Stimulated activated CD4-positive, alpha-beta T cell treated with anti-CD3 and anti-CD28 coated beads, TNF-alpha, amount 100 ng/mL, for 24 hours (primary cell): ENCODE measurements around the gene ATP5PD.
"Not testable (repeated sequence)": the region's sequence is repeated elsewhere in the genome, so short reads cannot be mapped to it uniquely, and the experiment has no call there.

Source experiments
- DNase-seq, 3 experiments: peaks; one replicate each; pipeline ENCODE4 v3.0.0-alpha.2; 2020; ENCODE audit warnings: low read depth in 3 of 3

ATP5PD gene

DNA sequence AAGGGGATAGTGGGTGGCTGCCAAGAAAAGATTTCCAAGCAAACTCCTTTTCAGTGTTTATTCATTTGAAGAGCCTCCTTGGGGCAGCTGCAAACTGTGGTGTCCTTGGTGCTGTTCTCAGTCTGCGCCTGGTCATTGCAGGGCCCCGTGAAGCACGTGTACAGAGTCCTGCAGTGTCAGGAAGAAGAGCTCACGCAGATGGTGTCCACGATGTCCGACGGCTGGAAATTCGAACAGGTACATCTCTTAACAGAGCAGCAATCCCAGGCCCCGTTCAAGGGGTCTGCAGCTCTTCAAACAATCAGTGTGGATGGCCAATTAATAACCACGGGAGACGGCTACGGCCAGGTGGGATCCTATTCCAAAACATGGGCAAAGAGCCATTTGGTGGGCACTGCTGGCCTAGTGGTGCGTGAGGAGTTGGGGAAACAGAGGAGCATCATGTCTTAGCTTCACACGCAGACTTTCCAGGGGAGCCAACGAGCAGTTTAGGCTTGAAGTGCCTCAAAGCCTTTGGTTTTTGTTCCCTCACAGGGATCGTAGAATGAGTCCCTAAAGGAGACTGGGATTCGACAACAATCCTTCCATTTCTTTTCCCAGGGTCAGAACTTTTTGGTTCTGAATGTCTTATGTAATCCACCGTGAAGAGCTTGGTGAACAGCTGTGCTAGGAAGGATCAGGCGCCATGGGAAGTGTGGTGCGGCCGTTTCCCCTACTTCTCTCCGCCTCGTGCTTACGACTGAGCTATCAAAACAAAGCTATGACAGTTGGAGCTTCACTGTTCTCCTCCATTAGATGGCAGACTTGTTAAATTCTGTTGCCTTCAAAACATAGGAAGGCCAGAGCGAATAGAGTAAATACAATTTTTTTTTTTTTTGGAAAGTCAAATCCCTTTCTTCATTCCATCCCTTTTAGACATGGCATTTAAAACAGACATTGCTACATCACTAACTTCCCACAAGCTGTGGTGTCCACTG lies 12.9 kb upstream of the ATP5PD start:
- DNase-seq: no peak

DNA sequence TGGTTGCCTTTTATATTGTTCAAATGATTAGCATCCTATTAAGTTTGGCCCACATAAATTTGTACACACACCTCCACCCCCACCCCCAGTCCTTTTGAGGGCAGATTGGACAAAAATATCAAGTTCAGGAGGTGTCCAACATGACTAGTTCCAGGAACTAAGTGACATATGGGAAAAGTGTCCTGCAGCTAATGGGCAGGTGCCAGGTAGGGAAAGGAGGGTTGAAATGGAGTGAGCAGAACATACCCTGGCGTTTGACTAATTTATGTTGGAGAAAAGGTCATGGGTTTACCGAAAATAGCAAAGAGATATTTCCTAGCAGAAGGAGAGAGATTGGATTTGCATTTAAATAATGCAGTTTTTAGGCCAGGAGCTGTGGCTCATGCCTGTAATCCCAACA lies 5.2 kb upstream of the ATP5PD start:
- DNase-seq: no peak

DNA sequence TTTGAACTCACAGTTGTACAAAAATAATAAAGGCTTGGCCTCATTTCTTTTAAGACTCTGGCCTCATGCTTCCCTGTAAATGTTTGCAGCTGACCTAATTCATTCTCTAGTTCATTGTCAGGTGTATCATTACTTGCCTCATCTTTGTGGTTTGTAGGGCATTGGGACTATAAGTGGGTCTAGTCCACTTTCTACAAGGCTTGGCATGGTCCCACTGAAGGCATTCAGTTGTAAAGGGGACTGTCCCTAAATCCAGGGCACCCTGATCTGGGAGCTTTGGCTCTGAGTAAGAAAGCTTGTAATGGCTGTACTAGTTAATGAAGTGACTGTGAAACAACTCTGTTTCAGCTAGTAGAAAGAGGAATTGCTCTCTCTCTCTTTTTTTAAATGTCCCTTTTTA lies 2.9 kb upstream of the ATP5PD start:
- no peak for DNase-seq

DNA sequence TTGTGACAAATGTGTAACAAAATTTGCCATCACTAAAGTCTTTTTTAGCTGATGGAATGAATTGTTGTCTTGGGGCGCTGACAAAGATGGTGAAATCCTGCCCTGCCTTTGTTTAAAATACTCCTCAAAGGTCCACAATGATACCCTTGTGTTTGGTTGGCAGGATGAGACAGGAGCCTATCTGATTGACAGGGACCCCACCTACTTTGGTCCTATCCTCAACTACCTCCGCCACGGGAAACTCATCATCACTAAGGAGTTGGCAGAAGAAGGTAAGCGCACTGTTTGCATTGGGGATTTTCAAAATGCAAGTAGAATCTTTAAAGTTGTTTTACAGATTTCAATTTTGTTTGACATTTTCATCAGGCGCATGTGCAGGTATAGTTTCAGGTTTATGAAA lies 2.3 kb upstream of the ATP5PD start:
- no peak for DNase-seq

DNA sequence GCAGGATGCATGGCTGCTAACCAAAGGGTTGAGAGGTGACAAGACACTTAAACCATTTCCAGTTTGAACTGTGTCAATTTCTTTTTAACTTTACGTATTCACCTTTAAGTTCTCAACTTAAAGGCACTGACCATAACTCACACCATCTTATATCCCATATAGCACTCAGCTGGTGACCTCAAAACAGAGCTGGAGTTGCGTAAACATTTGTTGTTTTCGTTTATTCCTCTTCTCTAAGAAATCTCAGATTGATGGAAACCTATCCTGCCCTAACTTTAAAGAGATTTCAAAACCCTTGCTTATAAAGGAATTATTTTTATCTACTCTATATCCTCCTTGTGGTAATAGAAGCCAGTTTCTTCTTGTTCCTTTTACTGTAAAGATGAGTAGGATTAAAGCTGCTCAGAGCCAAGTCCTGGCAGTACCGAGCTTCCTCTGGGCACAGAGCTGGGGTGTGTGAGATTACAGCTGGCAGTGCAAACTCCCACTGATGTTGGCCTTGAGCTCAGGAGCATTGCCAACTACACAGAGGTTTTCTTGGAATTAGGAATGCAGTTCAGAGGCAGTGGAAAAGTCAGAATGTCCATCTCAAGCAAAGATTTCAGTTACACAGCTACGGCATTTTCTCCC lies 1.6 kb upstream of the ATP5PD start:
- no peak for DNase-seq

DNA sequence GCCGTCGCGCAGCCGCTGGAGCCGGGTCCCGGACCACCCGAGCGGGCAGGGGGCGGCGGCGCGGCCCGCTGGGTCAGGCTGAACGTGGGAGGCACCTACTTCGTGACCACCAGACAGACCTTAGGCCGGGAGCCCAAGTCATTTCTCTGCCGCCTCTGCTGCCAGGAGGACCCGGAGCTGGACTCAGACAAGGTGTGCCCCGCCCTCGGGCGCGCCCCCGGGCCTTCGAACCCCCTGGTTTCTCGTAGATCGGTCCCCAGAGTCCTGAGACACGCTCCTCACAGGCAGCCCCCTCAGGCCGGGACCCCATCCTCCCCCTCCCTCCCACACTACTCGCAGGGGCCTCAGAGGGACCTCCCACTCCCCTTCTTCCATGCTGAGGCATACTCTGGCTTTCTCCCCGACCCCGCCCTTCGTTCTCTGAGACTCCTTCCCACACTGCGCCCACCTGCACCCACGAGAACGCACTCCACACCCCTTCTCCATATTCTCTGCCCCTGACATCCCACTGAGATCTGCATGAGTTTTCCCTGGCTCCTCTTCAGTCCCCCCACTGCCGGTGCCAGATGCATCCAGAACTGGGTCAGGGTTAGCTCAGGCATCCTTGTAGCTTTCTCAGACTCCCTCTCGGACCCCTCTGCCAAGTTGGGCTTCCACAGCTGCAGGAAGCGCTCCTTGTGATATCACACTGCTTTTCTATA lies 779 bp upstream of the ATP5PD start:
- DNase-seq: no peak

DNA sequence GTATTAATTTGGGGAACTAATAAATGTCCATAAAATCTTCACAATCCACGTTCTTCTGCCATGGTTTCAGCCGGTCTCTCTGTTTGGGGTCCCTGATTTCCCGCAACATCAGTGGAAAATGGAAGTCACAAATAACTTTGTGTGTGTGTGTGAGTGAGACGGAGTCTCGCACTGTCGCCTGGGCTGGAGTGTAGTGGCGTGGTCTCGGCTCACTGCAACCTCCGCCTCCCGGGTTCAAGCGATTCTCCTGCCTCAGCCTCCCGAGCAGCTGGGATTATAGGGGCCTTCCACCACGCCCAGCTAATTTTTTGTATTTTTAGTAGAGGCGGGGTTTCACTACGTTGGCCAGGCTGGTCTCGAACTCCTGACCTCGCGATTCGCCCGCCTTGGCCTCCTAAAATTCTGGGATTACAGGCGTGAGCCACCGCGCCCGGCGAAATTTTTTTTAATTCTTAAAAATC lies 793 bp downstream of the ATP5PD start:
- peak in 1 of 3 experiments; percentile 45 for DNase-seq

DNA sequence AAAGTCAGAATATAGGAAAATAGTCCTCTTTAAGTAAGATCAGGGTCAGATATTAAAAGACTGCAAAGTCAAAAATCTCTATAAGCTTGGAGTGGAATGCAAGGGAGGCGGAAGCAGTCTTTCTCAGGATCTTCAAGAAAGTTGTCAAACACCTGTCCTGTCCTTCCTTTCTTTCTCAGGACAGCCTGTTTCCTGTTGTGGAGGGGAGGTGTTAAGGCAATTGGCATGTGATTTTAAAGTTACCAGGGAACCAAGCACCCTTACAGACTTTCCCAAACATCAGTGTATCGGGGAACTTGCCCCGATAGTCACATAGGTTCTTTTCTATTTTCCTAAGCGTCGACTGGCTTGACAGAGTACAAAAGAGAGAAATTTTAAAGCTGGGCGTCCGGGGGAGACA lies 2.1 kb downstream of the ATP5PD start:
- DNase-seq: no peak

DNA sequence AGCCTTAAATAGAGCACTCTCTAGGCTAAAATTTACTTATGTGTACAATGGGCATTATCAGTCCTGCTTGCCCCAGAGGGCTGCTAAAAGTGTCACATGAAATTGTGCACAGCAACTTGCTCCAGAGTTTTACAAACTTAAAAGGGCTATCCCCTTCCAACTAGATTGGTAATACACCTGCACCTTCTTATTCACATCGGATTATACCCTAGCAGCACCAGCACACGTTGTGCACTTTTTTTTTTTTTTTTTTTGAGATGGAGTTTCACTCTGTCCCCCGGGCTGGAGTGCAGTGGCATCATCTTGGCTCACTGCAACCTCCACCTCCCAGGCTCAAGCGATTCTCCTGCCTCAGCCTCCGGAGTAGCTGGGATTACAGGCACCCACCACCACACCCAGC lies 3.0 kb downstream of the ATP5PD start:
- not testable (repeated sequence) for DNase-seq

DNA sequence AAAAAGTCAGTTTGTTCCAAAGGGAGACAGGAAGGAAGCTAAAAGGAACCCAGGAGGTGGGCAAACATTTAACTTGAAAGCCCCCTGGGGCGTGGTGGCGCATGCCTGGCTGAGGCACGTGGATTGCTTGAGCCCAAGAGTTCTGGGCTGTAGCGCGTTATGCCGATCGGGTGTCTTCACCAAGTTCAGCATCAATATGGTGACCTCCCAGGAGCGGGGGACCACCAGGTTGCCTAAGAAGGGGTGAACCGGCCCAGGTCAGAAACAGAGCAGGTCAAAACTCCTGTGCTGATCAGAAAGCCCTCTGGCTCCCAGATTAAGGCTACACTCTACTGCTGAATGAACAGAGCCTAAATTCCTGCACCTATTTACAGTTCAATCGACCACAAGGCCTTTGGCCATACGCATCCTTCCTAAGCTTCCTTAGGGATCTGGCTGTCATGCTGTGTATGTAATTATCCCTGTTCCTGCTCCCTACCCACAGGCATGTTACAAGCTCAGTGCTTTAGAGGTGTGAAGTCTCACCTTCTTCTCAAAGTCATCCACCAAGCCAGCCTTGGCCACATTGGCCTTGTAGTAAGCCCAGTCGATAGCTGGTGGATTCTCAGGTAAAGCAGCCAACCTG lies 5.0 kb downstream of the ATP5PD start:
- DNase-seq: no peak

DNA sequence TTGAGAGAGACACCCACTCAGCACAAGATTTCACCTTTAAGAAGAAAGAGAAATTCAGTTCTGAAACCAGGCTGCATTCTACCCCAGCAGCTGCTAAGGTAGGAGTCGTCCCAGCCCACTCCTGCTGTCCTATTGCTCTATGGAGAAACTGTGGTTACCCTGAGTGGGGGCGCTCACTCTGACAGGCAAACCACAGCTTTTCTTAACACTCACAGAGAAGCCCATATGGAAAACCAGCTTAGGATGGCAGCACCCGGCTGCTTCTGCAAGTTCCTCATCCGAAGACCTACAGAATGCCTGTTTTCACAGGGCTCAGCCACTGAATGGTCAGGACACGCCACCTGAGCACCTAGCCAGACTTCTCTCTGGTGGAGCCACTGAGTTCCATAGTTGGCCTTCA lies 7.5 kb downstream of the ATP5PD start:
- no peak for DNase-seq

DNA sequence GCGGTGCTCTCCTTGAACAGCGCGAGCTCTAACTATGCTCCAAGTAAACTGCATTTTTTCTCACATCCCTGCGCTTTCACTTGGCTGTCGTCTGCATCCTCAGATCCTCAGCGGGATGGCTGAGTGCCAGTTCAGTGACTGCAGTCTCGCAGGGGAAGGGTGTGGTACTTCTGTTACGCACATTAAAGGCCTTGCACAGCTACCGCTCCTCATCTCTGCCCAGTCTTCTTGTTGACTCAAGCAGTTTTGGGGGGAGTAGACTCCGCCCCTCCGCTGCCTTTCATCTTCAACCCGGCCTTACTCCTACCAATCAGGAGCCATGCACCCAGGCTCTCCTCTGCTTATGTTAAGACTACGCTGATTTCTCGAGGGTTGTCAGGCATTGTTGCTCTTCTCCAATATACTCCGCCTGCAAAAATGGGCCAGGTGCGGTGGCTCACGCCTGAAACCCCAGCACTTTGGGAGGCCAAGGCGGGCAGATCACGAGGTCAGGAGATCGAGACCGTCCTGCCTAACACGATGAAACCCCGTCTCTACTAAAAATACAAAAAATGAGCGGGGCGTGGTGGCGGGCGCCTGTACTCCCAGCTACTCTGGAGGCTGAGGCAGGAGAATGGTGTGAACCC lies 10.0 kb downstream of the ATP5PD start:
- peak; percentile 59 to 72 (median 60) for DNase-seq

DNA sequence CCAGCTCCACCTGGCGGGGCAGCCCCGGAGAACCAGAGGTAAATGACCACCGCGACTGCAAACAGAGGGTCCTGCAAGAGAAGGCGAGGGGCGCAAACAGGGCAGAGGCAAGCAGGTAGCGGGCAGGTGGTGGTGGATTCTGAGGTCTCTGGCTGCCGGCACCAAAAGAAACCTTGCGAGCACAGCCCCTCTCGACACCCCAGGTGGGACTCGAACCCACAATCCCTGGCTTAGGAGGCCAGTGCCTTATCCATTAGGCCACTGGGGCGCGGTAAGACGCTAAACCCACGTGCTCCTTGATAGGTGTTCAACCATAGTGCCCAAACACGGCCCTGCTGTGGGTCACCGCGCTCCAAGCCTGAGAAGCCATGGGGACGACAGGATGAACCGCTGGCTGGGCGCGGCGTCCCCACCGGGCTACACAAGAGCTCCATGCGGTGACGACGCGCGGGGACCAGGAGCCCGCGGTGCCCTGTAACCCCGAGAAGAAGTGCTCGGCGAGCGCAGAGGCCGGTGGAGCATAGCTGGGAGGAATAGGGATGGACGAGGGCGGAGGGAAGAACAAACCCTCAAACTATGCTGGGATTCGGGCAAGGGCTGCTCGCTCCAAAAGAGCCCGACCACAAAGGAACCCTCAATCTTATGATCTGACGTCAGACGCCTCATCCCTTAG lies 12.4 kb downstream of the ATP5PD start:
- peak; percentile 81 to 96 (median 90) for DNase-seq

DNA sequence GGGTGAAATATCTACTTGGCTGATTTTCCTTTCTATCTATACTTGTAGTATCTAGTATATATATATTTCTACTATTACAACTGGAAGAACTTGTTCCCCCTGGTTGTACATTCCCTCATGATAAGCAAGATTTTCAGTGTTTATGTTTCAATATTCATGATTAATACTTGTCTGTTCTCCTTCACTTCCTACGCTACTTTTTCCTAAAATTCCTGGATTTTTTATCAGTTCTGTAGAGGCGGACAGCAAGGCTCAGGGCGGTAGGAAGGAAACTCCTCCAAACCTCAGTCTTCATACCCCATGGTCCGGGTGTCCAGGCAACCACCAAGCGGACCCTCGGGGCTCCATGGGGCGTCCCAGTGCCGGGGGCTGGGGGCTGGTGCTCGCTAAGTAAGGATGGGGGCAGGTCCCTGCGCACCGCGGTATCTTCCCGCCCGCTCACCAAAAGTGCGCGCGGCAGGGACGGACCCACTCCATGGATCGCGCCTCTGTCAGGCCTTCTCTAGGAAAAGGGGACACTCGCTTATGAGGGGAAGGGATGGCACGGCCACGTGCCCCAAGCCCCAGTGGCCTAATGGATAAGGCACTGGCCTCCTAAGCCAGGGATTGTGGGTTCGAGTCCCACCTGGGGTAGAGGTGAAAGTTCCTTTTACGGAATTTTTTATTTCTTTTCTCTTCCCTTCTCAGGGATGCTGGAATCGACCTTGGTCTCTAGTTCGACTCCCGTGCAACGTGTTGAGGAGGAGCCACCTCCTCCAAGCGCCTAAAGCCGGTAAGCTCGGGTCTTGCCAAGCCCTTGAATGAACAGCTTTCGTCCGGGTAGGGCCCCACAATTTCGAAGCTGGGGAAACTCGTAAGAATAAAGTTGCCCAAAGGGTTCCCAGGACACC lies 13.2 kb downstream of the ATP5PD start:
- DNase-seq: peak; percentile 90 to 96 (median 91)

DNA sequence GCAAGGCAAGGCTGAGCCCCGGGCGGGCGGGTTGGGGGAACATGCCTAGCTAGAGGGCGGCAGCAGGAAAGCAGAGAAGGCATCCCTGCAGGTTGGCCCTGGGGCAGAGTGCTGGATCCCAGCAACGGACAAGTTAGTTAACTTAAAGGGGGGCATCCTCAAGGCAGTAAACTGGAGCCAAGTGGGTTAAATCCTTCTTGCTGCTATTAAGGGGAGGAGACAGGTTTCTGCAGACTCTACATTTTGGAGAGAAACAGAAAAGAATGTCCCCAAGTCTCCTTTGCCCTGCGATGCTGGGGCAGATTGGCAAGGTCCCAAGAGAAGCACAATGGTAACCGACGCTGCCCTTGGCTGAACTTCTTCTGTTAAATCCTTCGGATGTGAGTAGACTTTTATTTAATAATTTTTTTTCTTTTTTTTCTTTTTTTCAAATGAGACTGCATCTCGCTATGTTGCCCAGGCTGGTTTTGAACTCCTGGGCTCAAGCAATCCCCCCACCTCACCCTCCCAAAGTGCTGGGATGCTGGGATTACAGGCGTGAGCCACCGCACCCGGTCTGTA lies 14.0 kb downstream of the ATP5PD start:
- no peak for DNase-seq

DNA sequence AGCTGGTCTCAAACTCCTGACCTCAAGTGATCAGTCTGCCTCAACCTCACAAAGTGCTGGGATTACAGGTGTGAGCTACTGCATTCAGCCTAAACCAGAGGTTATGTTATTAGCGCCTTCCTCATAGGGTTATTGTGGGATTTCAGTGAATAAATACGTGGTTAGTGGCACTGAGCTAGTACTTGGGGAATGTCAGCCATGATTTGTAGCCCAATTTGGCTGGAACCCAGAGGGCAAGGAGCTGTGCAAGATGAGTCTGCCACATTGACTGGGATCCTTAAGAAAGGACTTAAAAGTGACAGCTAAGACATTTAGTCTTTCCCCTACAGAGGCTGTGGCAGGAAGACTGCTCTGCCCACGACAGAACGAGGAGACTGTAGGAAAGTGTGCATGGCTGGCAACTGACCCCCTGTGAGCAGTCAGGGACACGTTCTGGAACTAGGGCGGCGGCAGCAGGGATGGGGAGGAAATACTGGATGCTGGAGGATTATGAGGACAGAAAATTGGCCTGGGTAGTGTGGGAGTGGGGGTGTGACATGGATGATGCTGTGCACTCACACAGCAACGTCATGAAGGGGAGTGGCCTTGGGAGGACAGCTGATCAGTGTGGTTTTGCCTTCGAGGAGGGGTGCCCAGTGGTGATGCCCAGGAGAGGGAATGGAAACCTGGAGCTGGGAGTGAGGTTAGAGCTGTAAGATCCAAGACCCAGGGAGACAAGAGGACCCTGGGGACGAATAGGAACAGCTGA lies 14.6 kb downstream of the ATP5PD start:
- DNase-seq: peak in 1 of 3 experiments; percentile 54

DNA sequence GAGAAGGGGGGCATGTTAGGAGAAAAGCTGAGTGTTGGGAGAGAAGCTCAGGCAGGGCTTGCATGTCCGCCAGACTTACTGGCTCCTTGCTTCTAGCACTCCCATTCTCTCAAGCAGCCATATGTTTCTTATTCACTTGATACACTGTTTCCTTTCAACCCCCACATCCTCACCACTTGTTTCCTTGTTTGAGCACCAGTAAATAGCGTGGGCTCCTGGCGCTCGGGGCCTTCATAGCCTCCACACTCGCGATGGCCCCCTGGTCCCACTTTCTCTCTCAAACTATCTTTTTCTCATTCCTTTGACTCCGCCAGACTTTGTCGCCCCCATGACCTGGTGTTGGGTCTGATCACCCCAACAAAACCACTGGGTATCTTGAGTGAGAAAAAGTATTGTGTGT lies 16.6 kb downstream of the ATP5PD start:
- no peak for DNase-seq

DNA sequence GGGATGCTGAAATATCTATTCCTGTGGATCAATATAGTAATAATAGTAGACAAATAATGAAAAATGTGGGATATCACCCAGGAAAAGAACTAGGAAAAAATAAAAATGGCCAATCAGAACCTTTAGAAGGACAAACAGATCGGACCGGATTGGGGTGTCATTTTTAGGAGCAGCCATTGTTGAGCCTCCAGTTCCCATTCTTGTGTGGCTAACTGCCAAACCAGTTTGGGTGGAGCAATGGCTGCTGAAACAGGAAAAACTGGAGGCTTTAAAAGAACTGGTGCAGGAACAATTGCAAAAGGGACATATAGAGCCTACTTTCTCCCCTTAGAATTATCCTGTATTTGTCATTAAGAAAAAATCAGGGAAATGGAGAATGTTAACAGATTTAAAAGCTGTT lies 20.1 kb downstream of the ATP5PD start:
- not testable (repeated sequence) for DNase-seq

DNA sequence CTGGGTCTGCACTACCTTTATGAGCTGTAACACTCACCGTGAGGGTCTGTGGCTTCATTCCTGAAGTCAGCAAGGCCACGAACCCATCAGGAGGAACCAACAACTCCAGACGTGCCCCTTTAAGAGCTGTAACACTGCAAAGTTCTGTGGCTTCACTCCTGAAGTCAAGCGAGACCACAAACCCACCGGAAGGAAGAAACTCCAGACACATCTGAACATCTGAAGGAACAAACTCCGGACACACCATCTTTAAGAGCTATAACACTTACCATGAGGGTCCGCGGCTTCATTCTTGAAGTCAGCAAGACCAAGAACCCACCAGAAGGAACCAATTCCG lies 21.4 kb downstream of the ATP5PD start:
- DNase-seq: not testable (repeated sequence)
